Measurements from ENCODE around the gene VWA5B2. TPM values are rescaled to one million over a fixed set of nuclear protein-coding genes. Genes with fewer than 3 reads are reported as not detected.

VWA5B2 gene
- total RNA-seq, 1 donor from 2014 or later = not detected

DNA sequence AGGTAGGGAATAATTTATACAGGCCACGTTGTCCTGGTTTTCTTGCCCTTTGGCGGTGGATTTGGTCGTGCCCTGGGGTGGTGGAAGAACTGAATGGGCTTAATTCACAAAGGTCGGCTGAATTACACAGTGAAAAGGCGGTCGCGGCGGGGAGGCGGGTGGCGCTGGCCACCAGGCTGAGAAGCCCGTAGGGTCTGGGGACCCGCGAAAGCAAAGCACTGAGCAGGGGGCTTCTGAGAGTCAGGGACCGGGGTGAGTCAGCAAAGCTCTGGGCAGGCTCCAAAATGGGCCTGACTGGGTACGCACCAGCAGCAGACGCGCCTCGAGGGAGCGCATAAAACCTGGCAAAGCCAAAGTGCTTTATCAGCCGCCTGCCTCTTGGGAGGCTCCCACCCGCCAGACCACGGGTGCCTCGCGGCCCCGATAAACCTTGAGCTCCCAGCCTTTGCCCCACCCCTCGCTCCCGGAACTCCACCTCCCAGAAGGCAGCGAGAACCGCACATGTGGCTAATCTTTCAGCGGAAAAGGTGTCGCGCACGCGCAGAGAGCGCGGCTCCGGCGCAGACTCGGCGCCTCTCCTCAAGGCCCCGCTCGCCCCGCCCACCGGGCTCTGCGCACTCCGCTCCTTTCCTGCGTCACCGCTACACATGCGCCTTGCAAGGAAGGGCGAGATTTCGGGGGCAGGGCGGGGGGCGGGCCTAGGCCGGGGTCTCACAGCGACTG is 43.8 kb upstream of the VWA5B2 start:
- TF ChIP-seq, protein P1, sequence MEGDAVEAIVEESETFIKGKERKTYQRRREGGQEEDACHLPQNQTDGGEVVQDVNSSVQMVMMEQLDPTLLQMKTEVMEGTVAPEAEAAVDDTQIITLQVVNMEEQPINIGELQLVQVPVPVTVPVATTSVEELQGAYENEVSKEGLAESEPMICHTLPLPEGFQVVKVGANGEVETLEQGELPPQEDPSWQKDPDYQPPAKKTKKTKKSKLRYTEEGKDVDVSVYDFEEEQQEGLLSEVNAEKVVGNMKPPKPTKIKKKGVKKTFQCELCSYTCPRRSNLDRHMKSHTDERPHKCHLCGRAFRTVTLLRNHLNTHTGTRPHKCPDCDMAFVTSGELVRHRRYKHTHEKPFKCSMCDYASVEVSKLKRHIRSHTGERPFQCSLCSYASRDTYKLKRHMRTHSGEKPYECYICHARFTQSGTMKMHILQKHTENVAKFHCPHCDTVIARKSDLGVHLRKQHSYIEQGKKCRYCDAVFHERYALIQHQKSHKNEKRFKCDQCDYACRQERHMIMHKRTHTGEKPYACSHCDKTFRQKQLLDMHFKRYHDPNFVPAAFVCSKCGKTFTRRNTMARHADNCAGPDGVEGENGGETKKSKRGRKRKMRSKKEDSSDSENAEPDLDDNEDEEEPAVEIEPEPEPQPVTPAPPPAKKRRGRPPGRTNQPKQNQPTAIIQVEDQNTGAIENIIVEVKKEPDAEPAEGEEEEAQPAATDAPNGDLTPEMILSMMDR (IDR thresholded peaks at IDR 0.05) = no peak
- DNase-seq (peak; percentile 100), ATAC-seq (peak; percentile 98)
- Histone ChIP-seq H3K4me1 (peaks cover 19% of the 10 kb centered on the region), H3K4me3 (peak overlapping the region; percentile 84), H3K9me3 (no peaks in the 10 kb centered on the region), H3K27ac (peak overlapping the region; percentile 84), H3K27me3 (no peaks in the 10 kb centered on the region), H3K36me3 (peaks cover 66% of the 10 kb centered on the region)
- intact Hi-C loops (cut with DNase I) = no loop called here

- intact Hi-C loops (cut with DNase I) = no loop called here
- peak within 1 kb of the TSS; percentile 84 for H3K27ac ChIP-seq
- peak; percentile 82 for DNase-seq
- peak; percentile 37 for ATAC-seq
- H3K9me3 ChIP-seq = no peaks in the 10 kb centered on the region
- H3K4me1 ChIP-seq = peaks cover 19% of the 10 kb centered on the region
- H3K27me3 ChIP-seq = no peaks in the 10 kb centered on the region
- peaks cover 66% of the 10 kb centered on the region for H3K36me3 ChIP-seq
- TF ChIP-seq, protein P1 (IDR thresholded peaks at IDR 0.05) = no peak
- H3K4me3 ChIP-seq = peak within 1 kb of the TSS; percentile 84
These were observed 43.0 kb upstream of the VWA5B2 start, which contains the start of gene ABCF3 for GRCh38 chr3:184186184-184186901. ABCF3 (plus strand) TSS chr3:184186199; CDS start chr3:184186208, 9 bp downstream.

DNA sequence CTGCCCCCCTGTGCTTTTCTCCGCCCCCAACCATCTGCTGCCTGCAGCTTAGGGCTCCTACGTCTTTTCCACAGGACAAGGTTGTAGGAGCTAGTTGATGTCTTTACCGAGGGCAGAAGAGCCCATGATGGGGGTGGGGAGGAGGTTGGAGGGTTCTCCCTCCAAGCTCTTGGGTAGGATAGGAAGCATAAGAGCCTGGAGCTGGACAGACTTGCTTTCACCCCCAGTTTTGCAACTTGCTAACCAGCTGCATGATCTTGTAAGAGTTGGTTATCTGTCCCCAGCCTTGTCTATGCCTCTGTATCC is 42.5 kb upstream of the VWA5B2 start:
- Histone ChIP-seq H3K4me3 (peak overlapping the region; percentile 84), H3K36me3 (peaks cover 66% of the 10 kb centered on the region), H3K27me3 (no peaks in the 10 kb centered on the region), H3K4me1 (peaks cover 19% of the 10 kb centered on the region), H3K9me3 (no peaks in the 10 kb centered on the region), H3K27ac (peak overlapping the region; percentile 84)
- TF ChIP-seq, protein P1 (IDR thresholded peaks at IDR 0.05) = no peak
- intact Hi-C loops (cut with DNase I) = no loop called here
- no peak for DNase-seq
- no peak for ATAC-seq

- H3K27ac ChIP-seq = no peak overlapping the region
- H3K4me3 ChIP-seq = no peak overlapping the region
- DNase-seq = no peak
- ATAC-seq = no peak
- H3K4me1 ChIP-seq = peaks cover 19% of the 10 kb centered on the region
- TF ChIP-seq, protein P1 (IDR thresholded peaks at IDR 0.05) = no peak
- H3K36me3 ChIP-seq = peaks cover 66% of the 10 kb centered on the region
- H3K9me3 ChIP-seq = no peaks in the 10 kb centered on the region
- H3K27me3 ChIP-seq = no peaks in the 10 kb centered on the region
- intact Hi-C loops (cut with DNase I) = no loop called here
These were observed 41.3 kb upstream of the VWA5B2 start for GRCh38 chr3:184188080-184188479.

DNA sequence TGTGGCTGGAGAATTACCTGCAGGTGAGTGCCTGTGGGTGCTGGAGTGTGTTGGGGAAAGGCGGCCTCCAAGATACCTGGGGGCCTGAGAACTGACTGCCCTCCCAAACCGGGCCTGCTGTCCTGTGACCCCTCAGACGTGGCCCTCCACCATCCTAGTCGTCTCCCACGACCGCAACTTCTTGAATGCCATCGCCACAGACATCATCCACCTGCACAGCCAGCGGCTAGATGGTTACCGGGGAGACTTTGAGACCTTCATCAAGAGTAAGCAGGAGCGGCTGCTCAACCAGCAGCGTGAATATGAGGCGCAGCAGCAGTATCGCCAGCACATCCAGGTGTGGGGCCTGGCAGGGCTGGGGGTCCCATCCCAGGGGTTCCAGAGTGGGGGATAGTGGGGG is 40.0 kb upstream of the VWA5B2 start:
- no peaks in the 10 kb centered on the region for H3K9me3 ChIP-seq
- no peak overlapping the region for H3K27ac ChIP-seq
- intact Hi-C loops (cut with DNase I) = no loop called here
- H3K4me3 ChIP-seq = no peak overlapping the region
- H3K4me1 ChIP-seq = peaks cover 19% of the 10 kb centered on the region
- no peaks in the 10 kb centered on the region for H3K27me3 ChIP-seq
- no peak for ATAC-seq
- H3K36me3 ChIP-seq = peaks cover 66% of the 10 kb centered on the region
- TF ChIP-seq, protein P1 (IDR thresholded peaks at IDR 0.05) = no peak
- no peak for DNase-seq

All from upper lobe of right lung (tissue), 1 donor.